Peyer's patch (tissue), 4 donors: Measurements from ENCODE around the gene NDUFV3.

Experiments
- POLR2A ChIP-seq, 2 donors: fragments of 450-650 bp; IDR thresholded peaks; one replicate each; pipeline ENCODE4 v1.5.1; 2017; ENCODE audit warnings: antibody characterized with exemption in 2 of 2, mild to moderate bottlenecking in 2 of 2, moderate library complexity in 2 of 2
- TF ChIP-seq, protein P1 (sequence below), 6 experiments: fragments of 450-650 bp in 4 of 6; fragments of 200-600 bp in 2 of 6; sonication (generic) in 1 of 6; IDR thresholded peaks; one replicate each; pipeline ENCODE4 v1.5.1; 2017 to 2019; ENCODE audit warnings: antibody characterized with exemption in 6 of 6, mild to moderate bottlenecking in 3 of 6, moderate library complexity in 1 of 6

DNA sequence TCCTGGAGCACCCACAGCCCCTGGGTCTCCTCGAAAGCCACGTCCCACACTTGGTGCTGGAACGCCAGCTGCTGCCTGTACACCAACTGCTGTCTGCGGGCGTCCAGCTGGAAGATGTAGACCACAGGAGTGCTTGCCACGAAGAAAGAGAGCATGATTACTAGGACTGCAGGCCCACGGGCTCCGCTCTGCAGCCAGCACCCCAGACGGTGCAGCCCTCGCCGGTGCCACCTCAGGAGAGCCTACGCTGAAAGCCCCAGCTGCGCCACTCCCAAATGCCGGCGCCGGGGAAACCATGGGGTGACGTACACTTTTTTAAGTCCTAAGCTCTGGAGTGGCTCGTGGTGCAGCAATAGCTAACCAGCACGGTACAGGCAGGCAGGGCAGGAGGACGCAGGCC is 39.5 kb upstream of the NDUFV3 start:
- TF ChIP-seq, protein P1, sequence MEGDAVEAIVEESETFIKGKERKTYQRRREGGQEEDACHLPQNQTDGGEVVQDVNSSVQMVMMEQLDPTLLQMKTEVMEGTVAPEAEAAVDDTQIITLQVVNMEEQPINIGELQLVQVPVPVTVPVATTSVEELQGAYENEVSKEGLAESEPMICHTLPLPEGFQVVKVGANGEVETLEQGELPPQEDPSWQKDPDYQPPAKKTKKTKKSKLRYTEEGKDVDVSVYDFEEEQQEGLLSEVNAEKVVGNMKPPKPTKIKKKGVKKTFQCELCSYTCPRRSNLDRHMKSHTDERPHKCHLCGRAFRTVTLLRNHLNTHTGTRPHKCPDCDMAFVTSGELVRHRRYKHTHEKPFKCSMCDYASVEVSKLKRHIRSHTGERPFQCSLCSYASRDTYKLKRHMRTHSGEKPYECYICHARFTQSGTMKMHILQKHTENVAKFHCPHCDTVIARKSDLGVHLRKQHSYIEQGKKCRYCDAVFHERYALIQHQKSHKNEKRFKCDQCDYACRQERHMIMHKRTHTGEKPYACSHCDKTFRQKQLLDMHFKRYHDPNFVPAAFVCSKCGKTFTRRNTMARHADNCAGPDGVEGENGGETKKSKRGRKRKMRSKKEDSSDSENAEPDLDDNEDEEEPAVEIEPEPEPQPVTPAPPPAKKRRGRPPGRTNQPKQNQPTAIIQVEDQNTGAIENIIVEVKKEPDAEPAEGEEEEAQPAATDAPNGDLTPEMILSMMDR (IDR thresholded peaks at IDR 0.05): no peak
- no peak for TF ChIP-seq POLR2A (IDR thresholded peaks at IDR 0.05)
